ENCODE data around the gene ATP2A3. TPM values are rescaled to one million over a fixed set of nuclear protein-coding genes. Genes with fewer than 3 reads are reported as not detected.
A peak's percentile ranks its signal among the peaks of the same experiment; 100 is the strongest.

Gene ATP2A3
- total RNA-seq, 1 experiment from 2014 or later, result 13.3 TPM

DNA sequence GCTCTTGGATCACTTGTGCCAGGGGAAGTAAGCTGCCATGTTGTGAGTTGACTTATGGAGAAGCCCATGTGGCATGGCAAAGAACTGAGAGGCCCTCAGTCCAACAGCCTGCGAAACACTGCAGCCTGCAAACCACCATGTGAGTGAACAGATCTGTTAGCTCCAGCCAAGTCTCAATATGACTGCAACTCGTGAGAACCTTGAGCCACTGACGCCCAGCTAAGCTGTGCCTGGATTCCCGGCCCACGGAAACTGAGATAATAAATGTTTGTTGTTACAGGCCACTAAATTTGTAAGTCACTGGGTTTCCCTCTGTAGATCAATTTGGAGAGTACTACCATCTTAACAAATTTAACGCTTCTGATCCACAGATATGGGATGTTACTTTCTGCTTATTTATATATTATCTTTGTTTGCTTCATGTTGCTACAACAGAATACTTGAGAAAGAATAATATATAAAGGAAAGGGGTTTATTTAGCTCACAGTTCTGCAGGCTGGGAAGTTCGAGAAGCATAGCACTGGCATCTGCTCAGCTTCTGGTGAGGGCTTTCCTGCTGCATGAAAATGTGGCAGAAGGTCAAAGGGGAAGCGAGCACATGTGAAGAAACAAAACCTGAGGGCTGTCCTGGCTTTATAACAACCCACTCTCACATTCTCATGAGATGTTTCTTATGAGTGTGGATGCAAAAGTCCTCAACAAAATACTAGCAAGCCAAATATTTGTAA is 29.4 kb upstream of the ATP2A3 start:
- H3K23me2 ChIP-seq (ENCODE audit: insufficient read length, low read depth, low read length, poor library complexity, severe bottlenecking), result no peaks in the 10 kb centered on the region
- H2BK12ac ChIP-seq (ENCODE audit: insufficient read length, low read depth, low read length), result no peak overlapping the region
- no peak overlapping the region for H4K5ac ChIP-seq (ENCODE audit: insufficient read length, low read depth, low read length)
- no peak overlapping the region for H4K91ac ChIP-seq (ENCODE audit: insufficient read length, low read depth, low read length)
- no peak overlapping the region for H3T11ph ChIP-seq (ENCODE audit: low read length)
- H2BK20ac ChIP-seq (ENCODE audit: low read depth, low read length, poor library complexity, severe bottlenecking), result no peak overlapping the region
- H3K4ac ChIP-seq (ENCODE audit: low read depth, low read length), result no peak overlapping the region
- no peaks in the 10 kb centered on the region for H3K9me3 ChIP-seq (ENCODE audit: control insufficient read depth, low read depth, low read length)
- no peaks in the 10 kb centered on the region for H4K20me1 ChIP-seq (ENCODE audit: control insufficient read depth, insufficient read depth, insufficient read length)
- H3K27me3 ChIP-seq (ENCODE audit: insufficient read depth, low read length), result no peaks in the 10 kb centered on the region
- Mint-ChIP-seq H3K36me3 (ENCODE audit: insufficient read depth in 1 of 3, low read depth in 3 of 3) (no peaks in the 10 kb centered on the region), H3K4me3 (no peak overlapping the region), H3K27me3 (ENCODE audit: low read depth) (peaks cover 9% of the 10 kb centered on the region), H3K27ac (no peak overlapping the region), H3K4me1 (peaks cover 7 to 11% of the 10 kb centered on the region in 2 experiments; a peak in 3 of 4 replicates), H3K9me3 (peaks cover 3% of the 10 kb centered on the region in 2 experiments; a peak in 3 of 5 replicates)
- no peak overlapping the region for H3K56ac ChIP-seq (ENCODE audit: insufficient read length, low read depth, low read length)
- DNase-seq, result peak; percentile 21
- H2BK15ac ChIP-seq (ENCODE audit: low read depth, low read length), result no peak overlapping the region
- TF ChIP-seq CTCF (conservative IDR thresholded peaks at IDR 0.05), result no peak
- H2BK5ac ChIP-seq (ENCODE audit: insufficient read length, low read length), result no peak overlapping the region
- no peak overlapping the region for H3K23ac ChIP-seq (ENCODE audit: insufficient read length, low read depth, low read length)
- no peak overlapping the region for H3K18ac ChIP-seq (ENCODE audit: insufficient read length, low read depth, low read length)
- no peak overlapping the region for H3K27ac ChIP-seq (ENCODE audit: insufficient read length, low read depth, low read length)
- H3K14ac ChIP-seq (ENCODE audit: insufficient read depth, low read length), result no peak overlapping the region
- no peaks in the 10 kb centered on the region for H3K79me2 ChIP-seq (ENCODE audit: insufficient read depth, low read length)
- no peaks in the 10 kb centered on the region for H3K4me1 ChIP-seq (ENCODE audit: insufficient read depth, low read length)
- no peaks in the 10 kb centered on the region for H3K79me1 ChIP-seq (ENCODE audit: insufficient read depth, low read depth, low read length, poor library complexity, severe bottlenecking)
- H3K9ac ChIP-seq (ENCODE audit: extremely low read depth, insufficient read length, low read length), result no peak overlapping the region
- no CpG with 5 or more reads among the region's 8 CpGs for WGBS (ENCODE audit: extremely low coverage, insufficient read length, low lambda C conversion rate)
- H2BK120ac ChIP-seq (ENCODE audit: low read depth, low read length, poor library complexity, severe bottlenecking), result no peak overlapping the region
- no peak overlapping the region for H2AK5ac ChIP-seq (ENCODE audit: insufficient read length, low read length)
- H2AFZ ChIP-seq (ENCODE audit: low read length), result no peak overlapping the region
- H4K8ac ChIP-seq (replicated peaks; ENCODE audit: insufficient read length, low read depth, low read length), result no peak overlapping the region
- H3K4me2 ChIP-seq (ENCODE audit: insufficient read depth, insufficient read length, low read length), result no peak overlapping the region

Measured in H9 (cell line).